RWPE2 (cell line): Measurements from ENCODE around the gene DNAAF8.

Source experiments
- ATAC-seq: fragments of 200-7000 bp; cut with Tn5 transposase; 3 replicates; pipeline ENCODE4 v1.9.1; 2021; ENCODE audit warnings: low read depth
- DNase-seq: peaks from one replicate; pipeline ENCODE4 v3.0.0-alpha.2; 2020; ENCODE audit warnings: low spot score
- H3K27ac ChIP-seq: fragments of 450-650 bp; 2 replicates; pipeline ENCODE4 v1.5.1; 2017; ENCODE audit warnings: mild to moderate bottlenecking; ENCODE audit not compliant: poor library complexity, severe bottlenecking
- H3K27me3 ChIP-seq: fragments of 250-450 bp; sonication (Bioruptor Pico); 2 replicates; pipeline ENCODE4 v1.5.1; 2021; ENCODE audit warnings: mild to moderate bottlenecking, moderate library complexity; ENCODE audit not compliant: insufficient read depth, poor library complexity, severe bottlenecking
- H3K36me3 ChIP-seq: fragments of 250-450 bp; sonication (Bioruptor Pico); 2 replicates; pipeline ENCODE4 v1.5.1; 2020; ENCODE audit warnings: low read depth, mild to moderate bottlenecking, moderate library complexity
- H3K4me1 ChIP-seq: fragments of 250-450 bp; sonication (Bioruptor Pico); 2 replicates; pipeline ENCODE4 v1.5.1; 2021; ENCODE audit warnings: mild to moderate bottlenecking, moderate library complexity; ENCODE audit not compliant: insufficient read depth, poor library complexity, severe bottlenecking
- H3K4me3 ChIP-seq: fragments of 250-450 bp; sonication (Bioruptor Pico); 2 replicates; pipeline ENCODE4 v1.5.1; 2021; ENCODE audit warnings: mild to moderate bottlenecking, moderate library complexity; ENCODE audit not compliant: severe bottlenecking
- H3K9me3 ChIP-seq: fragments of 250-450 bp; sonication (Bioruptor Pico); 2 replicates; pipeline ENCODE4 v1.5.1; 2021; ENCODE audit warnings: mild to moderate bottlenecking, moderate library complexity; ENCODE audit not compliant: severe bottlenecking
- CTCF ChIP-seq: fragments of 450-650 bp; IDR thresholded peaks from one replicate; pipeline ENCODE4 v1.5.1; 2017; ENCODE audit warnings: mild to moderate bottlenecking, moderate library complexity; ENCODE audit not compliant: poor library complexity, severe bottlenecking

The DNAAF8 gene

DNA sequence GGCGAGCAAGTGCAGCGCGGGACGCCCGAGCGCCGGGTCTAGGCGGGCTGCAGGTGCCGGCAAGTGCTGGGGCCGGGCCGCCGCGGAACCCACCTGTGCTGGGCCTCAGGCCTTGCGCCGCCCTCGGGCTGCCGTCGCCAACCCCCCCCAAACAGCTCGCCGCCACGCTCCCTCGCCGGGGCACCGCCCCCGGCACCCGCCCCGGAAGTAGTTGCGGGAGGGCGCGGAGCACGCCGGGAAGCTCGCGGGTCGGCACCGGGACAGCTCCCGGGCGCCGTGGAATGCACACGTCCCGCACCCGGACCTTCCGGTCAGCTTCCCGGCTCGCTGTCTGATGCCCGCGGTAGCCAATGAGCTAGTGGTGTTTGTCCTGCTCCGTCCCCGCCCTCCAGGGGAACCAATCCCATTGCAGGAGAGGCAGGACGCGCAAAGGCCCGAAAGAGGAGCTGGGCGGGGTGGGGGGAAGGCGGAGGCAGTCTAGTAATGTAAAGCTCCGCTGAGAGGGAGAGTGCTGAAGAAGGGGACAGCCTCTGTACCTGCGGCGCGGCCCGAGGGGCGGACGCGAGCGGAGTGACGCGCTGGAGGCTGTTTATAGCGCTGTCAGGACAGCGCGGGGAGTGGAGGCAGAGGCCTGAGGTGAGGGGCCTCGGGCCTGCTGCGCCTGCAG is at the start of gene DNAAF8, which contains the start of gene ANKS3:
DNAAF8 (plus strand) TSS at position 475 of the 667 bp plus-strand sequence. CDS start 1,978 bp downstream, outside the sequence.
ANKS3 (minus strand) TSS at position 209 of the 667 bp plus-strand sequence. CDS start 4,122 bp downstream, outside the sequence.
- Histone ChIP-seq H3K4me1 (no peaks in the 10 kb centered on the region), H3K27ac (peak within 1 kb of the TSS; percentile 50), H3K4me3 (peak within 1 kb of the TSS; percentile 66), H3K27me3 (no peaks in the 10 kb centered on the region), H3K9me3 (no peaks in the 10 kb centered on the region), H3K36me3 (peaks cover 27% of the 10 kb centered on the region)
- ATAC-seq (peak; percentile 97), DNase-seq (peak; percentile 98)
- TF ChIP-seq CTCF = no peak

GRCh38 chr16:4684763-4685162 is 49.6 kb upstream of the DNAAF8 start:
- no peak for TF ChIP-seq CTCF
- Histone ChIP-seq H3K27ac (peak overlapping the region; percentile 2), H3K4me3 (no peak overlapping the region), H3K4me1 (peaks cover 21% of the 10 kb centered on the region), H3K36me3 (peaks cover 48% of the 10 kb centered on the region), H3K9me3 (no peaks in the 10 kb centered on the region), H3K27me3 (no peaks in the 10 kb centered on the region)
- no peak for ATAC-seq
- no peak for DNase-seq

GRCh38 chr16:4685292-4685691 is 49.0 kb upstream of the DNAAF8 start:
- no peaks in the 10 kb centered on the region for H3K9me3 ChIP-seq
- H3K27ac ChIP-seq = no peak overlapping the region
- H3K27me3 ChIP-seq = no peaks in the 10 kb centered on the region
- no peak for ATAC-seq
- peaks cover 48% of the 10 kb centered on the region for H3K36me3 ChIP-seq
- peaks cover 20% of the 10 kb centered on the region for H3K4me1 ChIP-seq
- peak; percentile 63 for DNase-seq
- TF ChIP-seq CTCF = no peak
- no peak overlapping the region for H3K4me3 ChIP-seq

- ATAC-seq = no peak
- no peak for TF ChIP-seq CTCF
Observed at GRCh38 chr16:4685776-4686496, 48.4 kb upstream of the DNAAF8 start.

More at GRCh38 chr16:4685776-4686496, 48.4 kb upstream of the DNAAF8 start:
- Histone ChIP-seq H3K27ac (no peak overlapping the region), H3K9me3 (no peaks in the 10 kb centered on the region), H3K4me1 (peaks cover 13% of the 10 kb centered on the region), H3K27me3 (no peaks in the 10 kb centered on the region), H3K36me3 (peaks cover 48% of the 10 kb centered on the region), H3K4me3 (no peak overlapping the region)
- DNase-seq = no peak
